Fibroblast of mammary gland (primary cell): ENCODE data around the gene CPN1.

ENCODE experiments used
- DNase-seq: peaks from one replicate; pipeline ENCODE4 v3.0.0-alpha.2; 2010; ENCODE audit warnings: low read depth
- H3K4me3 ChIP-seq: 2 replicates; pipeline ENCODE4 v1.5.1; 2011; ENCODE audit warnings: low read depth, mild to moderate bottlenecking, low read length, moderate library complexity; ENCODE audit not compliant: control insufficient read depth
- TF ChIP-seq, protein P1 (sequence below): conservative IDR thresholded peaks from 2 replicates; pipeline ENCODE4 v1.5.1; 2011; ENCODE audit warnings: low read depth, low read length, inconsistent platforms; ENCODE audit not compliant: control insufficient read depth, insufficient read depth

CPN1 gene

DNA sequence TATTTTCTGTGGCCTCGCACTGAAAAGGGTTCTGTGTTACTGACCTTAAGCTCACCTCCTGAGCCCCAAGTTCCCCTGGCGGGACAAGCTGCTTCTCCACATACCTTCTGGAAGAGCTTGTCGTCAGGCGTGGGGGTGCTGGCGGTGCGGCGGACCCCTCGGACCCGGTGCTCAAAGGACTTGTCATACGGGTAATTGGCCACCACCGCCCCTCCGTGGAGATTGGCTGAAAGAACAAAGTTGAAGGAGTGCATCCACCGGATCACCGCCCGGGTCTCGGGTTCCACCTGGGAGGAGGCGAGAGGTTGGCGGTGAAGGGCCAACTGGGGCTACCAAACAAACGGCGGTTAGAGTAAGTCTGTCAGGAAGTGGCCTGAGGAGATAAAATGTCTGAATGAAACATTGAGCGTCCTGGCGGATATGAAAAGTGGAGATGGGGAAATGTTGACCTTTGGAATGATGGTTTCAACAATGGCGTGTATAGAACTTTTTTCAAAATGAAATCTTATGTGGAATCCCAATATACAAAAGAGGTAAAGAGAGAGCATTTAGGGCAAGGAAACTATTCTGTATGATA lies 16.5 kb downstream of the CPN1 start:
- DNase-seq: no peak
- no peak overlapping the region for H3K4me3 ChIP-seq
- TF ChIP-seq, protein P1, sequence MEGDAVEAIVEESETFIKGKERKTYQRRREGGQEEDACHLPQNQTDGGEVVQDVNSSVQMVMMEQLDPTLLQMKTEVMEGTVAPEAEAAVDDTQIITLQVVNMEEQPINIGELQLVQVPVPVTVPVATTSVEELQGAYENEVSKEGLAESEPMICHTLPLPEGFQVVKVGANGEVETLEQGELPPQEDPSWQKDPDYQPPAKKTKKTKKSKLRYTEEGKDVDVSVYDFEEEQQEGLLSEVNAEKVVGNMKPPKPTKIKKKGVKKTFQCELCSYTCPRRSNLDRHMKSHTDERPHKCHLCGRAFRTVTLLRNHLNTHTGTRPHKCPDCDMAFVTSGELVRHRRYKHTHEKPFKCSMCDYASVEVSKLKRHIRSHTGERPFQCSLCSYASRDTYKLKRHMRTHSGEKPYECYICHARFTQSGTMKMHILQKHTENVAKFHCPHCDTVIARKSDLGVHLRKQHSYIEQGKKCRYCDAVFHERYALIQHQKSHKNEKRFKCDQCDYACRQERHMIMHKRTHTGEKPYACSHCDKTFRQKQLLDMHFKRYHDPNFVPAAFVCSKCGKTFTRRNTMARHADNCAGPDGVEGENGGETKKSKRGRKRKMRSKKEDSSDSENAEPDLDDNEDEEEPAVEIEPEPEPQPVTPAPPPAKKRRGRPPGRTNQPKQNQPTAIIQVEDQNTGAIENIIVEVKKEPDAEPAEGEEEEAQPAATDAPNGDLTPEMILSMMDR: no peak

DNA sequence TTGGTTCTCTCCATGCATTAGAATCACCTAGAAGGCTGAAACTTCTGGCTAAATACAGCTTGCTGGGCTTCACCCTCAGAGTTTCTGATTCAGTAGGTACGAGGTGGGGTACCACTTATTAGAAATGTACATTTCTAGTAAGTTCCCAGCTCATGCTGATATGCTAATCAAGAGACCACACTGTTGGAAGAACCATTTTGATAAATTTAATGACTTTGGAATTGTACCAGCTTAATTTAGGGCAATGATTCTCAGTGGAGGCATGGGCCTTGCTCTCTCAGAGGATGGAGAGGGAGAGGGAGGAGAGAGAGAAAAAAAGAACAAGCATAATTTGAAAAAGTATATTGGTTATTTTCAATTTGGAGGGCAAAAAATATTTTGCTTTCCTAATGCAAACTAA lies 20.3 kb downstream of the CPN1 start:
- DNase-seq: no peak

DNA sequence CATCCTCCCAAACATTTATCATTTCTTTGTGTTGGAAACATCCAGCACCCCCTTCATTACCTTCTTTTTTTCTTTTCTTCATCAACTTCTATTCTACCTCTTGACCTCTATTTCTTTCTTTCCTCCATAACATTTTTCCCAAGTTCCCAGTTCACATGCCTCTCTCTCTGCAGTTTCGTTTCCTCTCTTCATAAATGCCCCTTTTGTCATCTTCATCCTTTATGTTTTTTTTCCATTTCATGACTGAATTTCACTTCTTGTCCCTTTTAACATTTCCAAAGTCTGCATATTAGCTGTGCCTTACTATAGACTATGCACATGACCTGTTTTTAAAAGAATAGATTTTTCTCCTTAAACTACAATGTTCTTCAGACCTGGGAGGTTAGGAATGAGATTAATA lies 23.7 kb downstream of the CPN1 start:
- H3K4me3 ChIP-seq: no peak overlapping the region
- TF ChIP-seq, protein P1: no peak
- DNase-seq: no peak

More for the DNA sequence above, 20.3 kb downstream of the CPN1 start:
- TF ChIP-seq, protein P1: no peak
- H3K4me3 ChIP-seq: no peak overlapping the region

DNA sequence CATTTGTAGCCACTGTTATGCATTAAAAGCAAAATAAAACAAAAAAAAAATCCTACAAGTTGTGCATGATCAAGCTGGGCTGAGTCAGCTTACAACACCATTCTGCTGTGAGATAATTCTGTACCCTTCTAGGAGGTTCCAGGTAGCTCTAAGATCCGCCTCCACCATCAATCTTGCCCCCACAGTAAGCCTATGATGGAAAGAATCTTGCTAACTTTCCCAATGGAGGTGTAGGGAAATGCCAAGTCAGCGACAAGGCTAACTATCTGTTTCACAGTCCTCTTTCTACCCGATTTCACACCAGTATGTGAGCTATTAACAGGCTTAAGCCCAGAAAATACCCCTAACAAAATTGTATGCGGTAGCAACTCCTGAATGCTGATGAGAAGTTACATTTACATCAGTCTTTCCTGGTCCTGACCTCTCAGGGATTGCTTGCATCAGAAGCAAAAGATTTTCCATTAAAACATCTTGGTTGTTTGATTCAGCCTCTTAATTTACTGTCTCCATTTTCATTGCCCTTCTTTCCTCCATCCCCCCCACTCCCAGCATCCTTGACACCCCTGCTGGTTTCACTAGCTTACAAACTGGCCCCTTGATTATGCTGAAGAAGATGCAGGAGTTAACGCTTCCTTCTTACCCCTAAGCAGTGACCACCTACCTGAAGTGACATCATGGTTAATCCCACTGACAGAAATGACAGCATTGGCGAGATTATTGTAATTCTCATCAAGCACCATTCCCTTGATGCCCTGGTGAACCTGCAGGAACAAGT lies 27.8 kb downstream of the CPN1 start:
- no peak overlapping the region for H3K4me3 ChIP-seq
- TF ChIP-seq, protein P1: no peak
- no peak for DNase-seq

DNA sequence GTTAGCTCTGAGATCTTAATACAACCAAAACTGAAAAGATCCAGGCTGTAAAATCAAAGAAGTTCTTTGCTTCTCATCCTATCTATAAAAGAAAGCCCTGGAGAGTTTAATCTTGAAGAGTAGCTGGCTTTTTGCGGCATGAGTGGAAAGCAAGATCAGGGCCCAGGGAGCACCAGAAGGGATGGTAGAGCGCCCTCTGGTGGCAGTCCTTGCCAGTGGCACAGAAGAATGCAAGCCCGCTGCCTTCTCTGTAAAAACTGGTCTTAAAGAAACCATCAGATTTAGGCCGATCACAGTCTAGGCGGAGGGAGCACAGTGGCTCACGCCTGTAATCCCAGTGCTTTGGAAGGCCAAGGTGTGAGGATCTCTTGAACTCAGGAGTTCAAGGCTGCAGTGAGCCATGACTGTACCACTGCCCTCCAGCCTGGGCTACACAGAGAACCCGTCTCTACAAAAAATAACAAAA lies 35.6 kb downstream of the CPN1 start:
- peak; percentile 85 for DNase-seq

DNA sequence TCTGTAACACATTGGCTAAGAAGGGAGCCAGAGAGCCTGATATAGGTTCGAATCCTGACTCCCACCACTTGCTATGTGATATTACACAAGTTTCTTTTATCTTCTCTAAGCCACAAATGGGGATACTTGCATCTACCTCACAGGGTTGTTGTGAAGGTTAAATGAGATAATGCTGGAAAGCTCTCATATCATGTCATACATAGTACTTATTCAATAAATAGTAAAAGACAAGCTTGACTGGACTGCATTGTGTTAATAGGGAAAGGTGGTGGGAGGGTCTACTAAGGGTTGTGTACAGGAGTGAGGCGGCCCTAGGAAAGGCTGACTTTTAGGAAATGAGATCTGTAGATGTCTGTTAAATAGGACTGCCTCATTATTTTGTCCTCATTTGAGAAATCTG lies 36.1 kb downstream of the CPN1 start:
- TF ChIP-seq, protein P1: no peak
- no peak for DNase-seq
- H3K4me3 ChIP-seq: no peak overlapping the region

More for the DNA sequence above, 35.6 kb downstream of the CPN1 start:
- no peak overlapping the region for H3K4me3 ChIP-seq
- TF ChIP-seq, protein P1: peak; percentile 94
